ENCODE measurements around the gene PSMD13.
"Not testable (repeated sequence)": the region's sequence is repeated elsewhere in the genome, so short reads cannot be mapped to it uniquely, and the experiment has no call there.

Gene PSMD13

DNA sequence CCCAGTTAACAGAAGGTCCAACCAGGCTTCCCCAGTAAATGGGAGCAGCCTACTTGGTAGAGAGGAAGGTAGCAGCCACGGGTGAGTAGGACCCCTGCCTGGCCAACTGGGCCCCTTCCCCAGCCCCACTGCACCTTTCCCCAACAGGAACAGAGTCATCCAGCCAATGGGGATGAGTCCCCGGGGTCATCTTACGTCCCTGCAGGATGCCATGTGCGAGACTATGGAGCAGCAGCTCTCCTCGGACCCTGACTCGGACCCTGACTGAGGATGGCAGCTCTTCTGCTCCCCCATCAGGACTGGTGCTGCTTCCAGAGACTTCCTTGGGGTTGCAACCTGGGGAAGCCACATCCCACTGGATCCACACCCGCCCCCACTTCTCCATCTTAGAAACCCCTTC, 22.7 kb upstream of the PSMD13 start:
- H3K4me3 ChIP-seq (ENCODE audit: low read length): no peak overlapping the region
- TF ChIP-seq, protein P1, sequence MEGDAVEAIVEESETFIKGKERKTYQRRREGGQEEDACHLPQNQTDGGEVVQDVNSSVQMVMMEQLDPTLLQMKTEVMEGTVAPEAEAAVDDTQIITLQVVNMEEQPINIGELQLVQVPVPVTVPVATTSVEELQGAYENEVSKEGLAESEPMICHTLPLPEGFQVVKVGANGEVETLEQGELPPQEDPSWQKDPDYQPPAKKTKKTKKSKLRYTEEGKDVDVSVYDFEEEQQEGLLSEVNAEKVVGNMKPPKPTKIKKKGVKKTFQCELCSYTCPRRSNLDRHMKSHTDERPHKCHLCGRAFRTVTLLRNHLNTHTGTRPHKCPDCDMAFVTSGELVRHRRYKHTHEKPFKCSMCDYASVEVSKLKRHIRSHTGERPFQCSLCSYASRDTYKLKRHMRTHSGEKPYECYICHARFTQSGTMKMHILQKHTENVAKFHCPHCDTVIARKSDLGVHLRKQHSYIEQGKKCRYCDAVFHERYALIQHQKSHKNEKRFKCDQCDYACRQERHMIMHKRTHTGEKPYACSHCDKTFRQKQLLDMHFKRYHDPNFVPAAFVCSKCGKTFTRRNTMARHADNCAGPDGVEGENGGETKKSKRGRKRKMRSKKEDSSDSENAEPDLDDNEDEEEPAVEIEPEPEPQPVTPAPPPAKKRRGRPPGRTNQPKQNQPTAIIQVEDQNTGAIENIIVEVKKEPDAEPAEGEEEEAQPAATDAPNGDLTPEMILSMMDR (conservative IDR thresholded peaks at IDR 0.05; ENCODE audit: low read depth, low read length): no peak
- no peak for DNase-seq (ENCODE audit: low read depth)

DNA sequence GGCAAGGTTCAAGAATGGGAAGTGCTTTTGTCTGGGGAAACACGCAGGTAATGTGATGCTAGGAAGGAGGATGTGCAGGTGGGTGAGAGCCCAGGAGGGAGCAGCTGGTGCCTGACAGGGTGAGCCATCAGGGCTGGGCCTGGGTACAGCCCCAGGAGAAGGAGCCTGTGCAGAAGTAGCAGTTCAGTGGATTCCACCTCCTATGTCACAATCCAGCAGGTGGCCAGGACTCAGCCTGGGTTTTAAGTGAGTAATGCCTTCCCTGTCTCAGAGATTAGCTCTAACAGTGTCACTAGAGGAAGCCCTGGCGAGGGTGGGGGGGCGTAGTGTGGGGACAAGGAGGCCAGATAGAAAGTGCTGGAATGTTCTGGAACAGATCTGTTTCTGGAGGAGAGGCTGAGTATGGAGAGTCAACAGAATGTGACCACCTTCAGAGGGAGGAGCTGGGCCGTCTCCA, 21.2 kb upstream of the PSMD13 start:
- no peak for DNase-seq (ENCODE audit: low read depth)
- TF ChIP-seq, protein P1 (conservative IDR thresholded peaks at IDR 0.05; ENCODE audit: low read depth, low read length): no peak
- no peak overlapping the region for H3K4me3 ChIP-seq (ENCODE audit: low read length)

DNA sequence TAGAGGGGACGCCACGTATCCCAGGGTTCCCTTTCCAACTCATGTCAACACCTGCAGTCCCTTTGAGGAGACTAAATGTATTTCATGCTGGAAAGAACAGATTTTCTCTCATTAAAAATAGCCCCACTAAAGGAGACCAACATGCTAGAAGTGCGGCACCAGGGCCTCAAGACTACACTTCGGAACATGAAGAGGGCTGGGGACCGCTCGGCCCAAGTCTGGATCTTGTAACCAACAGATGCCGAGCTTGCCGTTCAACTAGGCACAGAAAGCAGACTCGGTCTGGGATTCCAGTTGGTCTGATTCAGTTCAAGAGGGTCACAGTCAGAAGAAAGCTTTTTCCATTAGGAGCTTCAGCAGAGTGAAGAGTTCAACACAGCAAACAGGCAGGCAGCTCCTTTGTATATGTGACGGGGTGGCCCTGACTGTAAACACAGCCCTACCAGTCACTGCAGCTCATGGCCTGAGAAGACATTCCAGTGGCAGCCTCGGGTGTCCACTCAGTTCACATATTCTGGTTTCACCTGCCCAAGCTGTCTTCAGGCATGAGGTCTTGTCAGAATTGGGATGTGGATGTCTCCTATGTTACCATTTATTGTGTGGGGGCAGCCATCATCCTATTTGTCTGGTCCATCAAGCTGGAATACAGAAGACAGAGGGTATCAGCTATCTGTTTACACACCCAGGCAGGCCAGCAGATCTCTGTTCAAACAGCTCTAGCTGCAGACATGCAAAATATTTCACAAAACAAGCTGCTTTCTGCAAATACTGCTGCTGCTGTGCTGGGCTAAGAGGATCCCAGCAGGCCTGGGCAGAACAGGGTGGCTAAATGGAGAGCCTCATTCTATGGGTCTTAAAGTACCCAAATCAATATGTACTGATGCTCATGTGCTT, 20.4 kb upstream of the PSMD13 start:
- TF ChIP-seq, protein P1 (conservative IDR thresholded peaks at IDR 0.05; ENCODE audit: low read depth, low read length): no peak
- H3K4me3 ChIP-seq (ENCODE audit: low read length): no peak overlapping the region
- no peak for DNase-seq (ENCODE audit: low read depth)

DNA sequence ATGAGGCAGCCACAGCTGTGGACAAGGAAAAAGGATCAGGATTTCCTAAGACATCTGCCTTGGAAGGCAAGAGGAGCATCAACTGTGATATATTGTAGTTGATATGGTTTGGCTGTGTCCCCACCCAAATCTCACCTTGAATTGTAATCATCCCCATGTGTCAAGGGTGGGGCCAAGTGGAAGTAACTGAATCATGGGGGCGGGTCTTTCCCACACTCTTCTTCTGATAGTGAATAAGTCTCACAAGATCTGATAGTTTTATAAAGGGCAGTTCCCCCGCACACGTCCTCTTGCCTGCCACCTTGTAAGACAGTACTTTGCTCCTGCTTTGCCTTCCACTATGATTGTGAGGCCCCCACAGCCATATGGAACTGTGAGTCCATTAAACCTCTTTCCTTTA, 19.1 kb upstream of the PSMD13 start:
- no peak for DNase-seq (ENCODE audit: low read depth)
- H3K4me3 ChIP-seq (ENCODE audit: low read length): no peak overlapping the region
- TF ChIP-seq, protein P1 (conservative IDR thresholded peaks at IDR 0.05; ENCODE audit: low read depth, low read length): no peak

DNA sequence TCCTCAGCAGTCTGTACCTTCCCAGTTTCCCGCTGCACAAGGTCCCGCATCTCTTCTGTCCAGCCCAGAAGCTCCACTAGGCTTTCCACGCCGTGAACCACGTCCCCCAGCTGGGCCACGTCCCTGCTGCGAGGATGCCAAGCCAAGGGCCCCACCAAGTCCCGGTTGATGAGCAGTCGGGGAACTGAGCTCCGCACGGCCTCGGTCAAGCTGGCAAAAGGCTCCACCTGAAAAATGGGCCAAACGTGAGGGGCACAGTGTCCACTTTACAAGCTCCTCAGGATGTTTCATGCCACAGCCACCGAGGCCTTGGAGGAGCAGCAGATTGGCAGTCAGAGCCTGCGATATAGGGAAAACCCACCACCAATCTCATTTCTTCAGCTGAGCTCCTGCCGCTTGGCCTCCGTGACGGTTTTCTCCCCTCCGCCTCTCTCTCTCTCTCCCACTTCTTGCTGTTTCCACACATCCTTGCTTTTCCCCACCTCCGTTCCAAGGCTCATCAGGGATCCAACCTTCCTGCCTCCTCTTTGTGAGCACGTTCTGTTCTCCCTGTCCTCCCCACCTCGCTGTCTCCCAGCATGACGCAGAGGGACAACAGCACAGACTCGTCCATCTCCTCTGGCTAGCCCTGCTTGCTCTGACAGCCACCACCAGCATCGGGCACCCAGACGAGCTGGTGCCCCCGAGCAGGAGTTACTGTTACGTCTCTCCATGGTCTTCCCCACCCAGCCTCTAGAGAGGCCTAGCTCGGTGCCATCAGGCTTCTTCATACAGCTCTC, 17.8 kb upstream of the PSMD13 start:
- no peak overlapping the region for H3K4me3 ChIP-seq (ENCODE audit: low read length)
- TF ChIP-seq, protein P1 (conservative IDR thresholded peaks at IDR 0.05; ENCODE audit: low read depth, low read length): no peak
- no peak for DNase-seq (ENCODE audit: low read depth)

DNA sequence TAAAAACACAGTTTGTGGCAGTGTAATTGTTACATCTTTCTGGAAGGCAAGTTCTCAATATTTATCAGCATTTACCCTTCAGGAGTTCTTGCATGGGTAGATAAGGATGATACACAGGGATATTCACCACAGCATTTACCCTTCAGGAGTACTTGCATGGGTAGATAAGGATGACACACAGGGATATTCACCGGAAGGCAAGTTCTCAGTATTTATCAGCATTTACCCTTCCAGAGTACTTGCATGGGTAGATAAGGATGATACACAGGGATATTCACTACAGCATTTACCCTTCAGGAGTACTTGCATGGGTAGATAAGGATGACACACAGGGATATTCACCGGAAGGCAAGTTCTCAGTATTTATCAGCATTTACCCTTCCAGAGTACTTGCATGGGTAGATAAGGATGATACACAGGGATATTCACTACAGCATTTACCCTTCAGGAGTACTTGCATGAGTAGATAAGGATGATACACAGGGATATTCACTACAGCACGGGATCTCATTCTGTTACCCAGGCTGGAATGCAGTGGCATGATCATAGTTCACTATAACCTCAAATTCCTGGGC, 16.0 kb upstream of the PSMD13 start:
- not testable (repeated sequence) for H3K4me3 ChIP-seq (ENCODE audit: low read length); DNase-seq (ENCODE audit: low read depth)

DNA sequence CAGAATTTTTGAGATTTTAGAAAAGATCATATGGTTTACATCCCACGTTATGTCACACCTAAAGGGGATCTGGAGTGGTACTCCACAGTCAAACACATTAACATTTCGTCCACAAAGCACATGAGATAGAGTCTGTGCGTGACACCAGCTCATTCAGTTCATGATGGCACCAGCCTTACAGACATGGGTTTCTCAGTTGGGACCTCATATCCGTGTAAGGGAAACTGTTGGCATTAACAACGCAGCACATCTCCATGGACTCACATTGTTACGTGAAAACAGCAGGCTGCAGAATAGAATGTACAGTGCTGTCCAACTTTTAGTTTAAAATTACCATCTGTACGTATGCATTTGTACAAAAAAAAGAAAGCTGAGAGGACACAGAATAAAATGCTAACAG, 15.2 kb upstream of the PSMD13 start:
- TF ChIP-seq, protein P1 (conservative IDR thresholded peaks at IDR 0.05; ENCODE audit: low read depth, low read length): no peak
- no peak overlapping the region for H3K4me3 ChIP-seq (ENCODE audit: low read length)
- no peak for DNase-seq (ENCODE audit: low read depth)

All from retinal pigment epithelial cell (primary cell).